ENCODE data around the gene BTF3L4.
A peak's percentile ranks its signal among the peaks of the same experiment; 100 is the strongest.
"Not testable (repeated sequence)": the region's sequence is repeated elsewhere in the genome, so short reads cannot be mapped to it uniquely, and the experiment has no call there.

BTF3L4 gene

DNA sequence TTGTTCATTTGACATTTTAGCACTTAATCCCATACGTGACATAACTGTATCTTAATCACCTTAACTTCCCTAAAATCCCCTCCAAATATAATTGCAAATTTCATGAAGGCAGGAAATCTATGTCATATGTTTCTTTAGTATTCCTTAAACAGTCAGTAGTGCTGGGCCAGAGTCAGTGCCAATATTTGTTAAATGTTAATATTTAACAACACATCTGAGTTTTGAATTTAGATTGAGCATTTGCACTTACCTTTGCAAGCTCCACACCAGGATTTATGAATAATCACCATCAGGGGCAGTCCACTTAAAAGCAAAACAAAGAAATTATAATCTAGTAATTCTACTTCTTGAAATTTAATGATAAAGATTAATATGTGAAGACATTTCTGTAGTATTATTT, 27.8 kb upstream of the BTF3L4 start:
- Histone ChIP-seq H3K27me3 (replicated peaks) (no peaks in the 10 kb centered on the region), H3K4me3 (ENCODE audit: low read depth, low read length) (no peak overlapping the region), H3K27ac (no peak overlapping the region), H3K36me3 (replicated peaks) (peaks cover 11% of the 10 kb centered on the region)
- TF ChIP-seq, protein P1, sequence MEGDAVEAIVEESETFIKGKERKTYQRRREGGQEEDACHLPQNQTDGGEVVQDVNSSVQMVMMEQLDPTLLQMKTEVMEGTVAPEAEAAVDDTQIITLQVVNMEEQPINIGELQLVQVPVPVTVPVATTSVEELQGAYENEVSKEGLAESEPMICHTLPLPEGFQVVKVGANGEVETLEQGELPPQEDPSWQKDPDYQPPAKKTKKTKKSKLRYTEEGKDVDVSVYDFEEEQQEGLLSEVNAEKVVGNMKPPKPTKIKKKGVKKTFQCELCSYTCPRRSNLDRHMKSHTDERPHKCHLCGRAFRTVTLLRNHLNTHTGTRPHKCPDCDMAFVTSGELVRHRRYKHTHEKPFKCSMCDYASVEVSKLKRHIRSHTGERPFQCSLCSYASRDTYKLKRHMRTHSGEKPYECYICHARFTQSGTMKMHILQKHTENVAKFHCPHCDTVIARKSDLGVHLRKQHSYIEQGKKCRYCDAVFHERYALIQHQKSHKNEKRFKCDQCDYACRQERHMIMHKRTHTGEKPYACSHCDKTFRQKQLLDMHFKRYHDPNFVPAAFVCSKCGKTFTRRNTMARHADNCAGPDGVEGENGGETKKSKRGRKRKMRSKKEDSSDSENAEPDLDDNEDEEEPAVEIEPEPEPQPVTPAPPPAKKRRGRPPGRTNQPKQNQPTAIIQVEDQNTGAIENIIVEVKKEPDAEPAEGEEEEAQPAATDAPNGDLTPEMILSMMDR (IDR thresholded peaks at IDR 0.05; ENCODE audit: low read depth, low read length, missing control alignments), result no peak
- in situ Hi-C loops (cut with HindIII; ENCODE audit: low pct_ligation_motif_present, low sequenced_read_pairs), result no loop called here
- DNase-seq, result no peak

DNA sequence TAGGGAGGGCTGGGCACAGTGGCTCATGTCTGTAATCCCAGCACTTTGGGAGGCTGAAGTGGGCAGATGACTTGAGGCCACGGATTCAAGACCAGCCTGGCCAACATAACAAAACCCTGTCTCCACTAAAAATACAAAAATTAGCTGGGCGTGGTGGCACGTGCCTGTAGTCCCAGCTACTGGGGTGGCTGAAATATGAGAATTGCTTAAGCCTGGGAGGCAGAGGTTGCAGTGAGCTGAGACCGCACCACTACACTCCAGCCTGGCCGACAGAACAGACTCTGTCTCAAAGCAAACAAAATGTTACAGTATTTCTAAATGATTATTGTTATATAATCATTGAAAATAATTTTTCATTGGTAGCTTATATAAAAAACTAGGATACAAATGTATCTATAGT, 27.3 kb upstream of the BTF3L4 start:
- in situ Hi-C loops (cut with HindIII; ENCODE audit: low pct_ligation_motif_present, low sequenced_read_pairs); H3K36me3 ChIP-seq (replicated peaks); H3K27me3 ChIP-seq (replicated peaks); DNase-seq; H3K4me3 ChIP-seq (ENCODE audit: low read depth, low read length); H3K27ac ChIP-seq: not testable (repeated sequence)

DNA sequence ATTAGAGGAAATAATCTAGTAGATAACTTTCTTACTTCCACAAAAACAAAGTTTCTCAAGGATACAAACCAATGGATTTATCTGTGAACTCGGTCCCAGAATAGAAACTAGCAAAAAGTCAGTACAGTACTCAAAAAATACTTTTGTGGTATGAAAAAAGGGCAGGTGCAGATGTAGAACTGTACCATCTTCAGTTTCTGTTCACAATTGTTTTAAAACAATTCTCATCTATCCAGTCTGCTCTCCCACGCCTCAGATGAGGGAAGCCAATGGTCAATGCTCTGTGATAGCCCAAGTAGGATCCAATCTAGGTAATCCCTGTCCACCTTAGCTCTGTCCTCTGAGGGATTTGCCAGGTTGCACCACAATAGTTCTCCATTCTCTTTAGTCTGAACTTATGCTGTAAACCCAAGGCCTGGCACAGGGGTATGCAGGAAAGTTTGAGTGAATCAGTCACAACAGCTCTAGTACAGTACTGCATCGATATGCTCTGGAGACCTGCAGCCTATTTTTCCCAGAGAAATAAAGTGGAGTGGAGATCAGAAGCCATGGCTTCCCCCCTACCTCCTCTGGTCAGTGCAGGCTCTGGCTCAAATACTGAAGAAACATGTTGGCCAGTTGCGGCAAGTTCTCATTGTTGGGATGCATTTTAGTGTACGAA, 23.8 kb upstream of the BTF3L4 start:
- in situ Hi-C loops (cut with HindIII; ENCODE audit: low pct_ligation_motif_present, low sequenced_read_pairs), result no loop called here
- TF ChIP-seq, protein P1 (IDR thresholded peaks at IDR 0.05; ENCODE audit: low read depth, low read length, missing control alignments), result no peak
- H3K36me3 ChIP-seq (replicated peaks), result no peaks in the 10 kb centered on the region
- peak overlapping the region; percentile 96 for H3K27ac ChIP-seq
- no peaks in the 10 kb centered on the region for H3K27me3 ChIP-seq (replicated peaks)
- no peak for DNase-seq
- peak overlapping the region; percentile 99 for H3K4me3 ChIP-seq (ENCODE audit: low read depth, low read length)

DNA sequence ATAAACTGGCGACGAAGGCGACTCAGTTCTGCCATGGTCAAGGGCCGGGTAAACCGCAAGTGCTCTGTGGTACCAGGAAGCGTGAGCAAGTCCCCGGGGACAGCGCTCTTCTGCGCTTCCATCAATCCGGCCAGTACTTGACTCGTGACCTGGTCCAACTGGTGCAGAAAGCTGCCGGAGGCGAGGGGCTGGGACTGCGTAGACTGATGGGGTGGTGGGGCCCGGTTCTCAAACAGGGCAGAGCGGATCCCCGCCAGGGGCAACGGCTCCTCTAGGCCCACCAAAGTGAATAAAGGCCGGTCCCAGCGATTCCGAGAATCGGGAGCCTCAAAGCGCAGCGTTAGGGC, 23.3 kb upstream of the BTF3L4 start:
- in situ Hi-C loops (cut with HindIII; ENCODE audit: low pct_ligation_motif_present, low sequenced_read_pairs), result no loop called here
- Histone ChIP-seq H3K27me3 (replicated peaks) (no peaks in the 10 kb centered on the region), H3K4me3 (ENCODE audit: low read depth, low read length) (peak overlapping the region; percentile 99), H3K36me3 (replicated peaks) (no peaks in the 10 kb centered on the region), H3K27ac (peak overlapping the region; percentile 96)
- peak; percentile 64 for DNase-seq
- TF ChIP-seq, protein P1 (IDR thresholded peaks at IDR 0.05; ENCODE audit: low read depth, low read length, missing control alignments), result no peak

DNA sequence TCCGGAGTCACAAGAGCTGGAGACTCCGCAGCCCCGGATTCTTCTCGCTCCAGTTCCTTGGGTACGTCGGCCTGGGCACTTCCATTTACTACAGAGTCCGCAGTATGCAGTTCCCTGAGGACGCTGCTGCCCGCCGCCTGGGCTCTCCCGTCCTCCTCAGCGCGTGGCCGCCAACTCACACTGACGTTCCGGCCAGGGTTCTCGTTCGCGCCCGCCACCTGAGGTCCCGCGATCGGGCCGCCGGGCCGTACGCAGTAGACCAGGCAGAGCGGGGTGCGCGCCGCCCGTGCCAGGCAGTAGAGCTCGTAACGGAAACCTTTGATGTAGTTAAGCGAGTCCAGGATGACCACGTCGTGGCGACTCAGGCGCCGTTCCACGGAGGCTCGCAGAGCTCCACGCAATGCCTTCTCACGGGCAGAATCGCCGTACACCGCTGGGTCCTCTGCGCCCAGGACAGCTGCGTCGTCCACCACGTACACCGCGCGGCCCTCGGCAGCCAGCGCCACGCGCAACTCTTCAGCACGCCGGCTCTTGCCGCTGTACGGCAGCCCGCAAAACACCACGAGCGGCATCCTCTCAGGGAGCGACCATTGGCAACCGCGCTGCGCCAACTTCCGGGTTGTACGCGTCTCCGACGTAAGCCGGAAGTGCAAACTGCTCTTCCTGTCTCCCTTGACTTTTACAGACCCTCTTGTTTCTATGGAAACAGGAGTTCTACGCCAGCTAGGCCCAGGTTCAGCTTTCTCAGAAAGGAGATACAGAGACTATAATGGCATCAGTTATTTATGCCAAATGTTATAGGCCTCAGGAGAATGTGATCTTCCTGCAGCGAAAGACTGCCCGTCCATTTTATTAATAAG, 22.7 kb upstream of the BTF3L4 start, which contains the start of gene KTI12:
KTI12 (minus strand) TSS at position 621 of the 860 bp plus-strand sequence; CDS start at position 572, 49 bp downstream.
- H3K4me3 ChIP-seq (ENCODE audit: low read depth, low read length), result peak within 1 kb of the TSS; percentile 99
- H3K27ac ChIP-seq, result peak within 1 kb of the TSS; percentile 96
- DNase-seq, result peak; percentile 85
- in situ Hi-C loops (cut with HindIII; ENCODE audit: low pct_ligation_motif_present, low sequenced_read_pairs), result no loop called here
- H3K27me3 ChIP-seq (replicated peaks), result no peaks in the 10 kb centered on the region
- TF ChIP-seq, protein P1 (IDR thresholded peaks at IDR 0.05; ENCODE audit: low read depth, low read length, missing control alignments), result no peak
- H3K36me3 ChIP-seq (replicated peaks), result no peaks in the 10 kb centered on the region

DNA sequence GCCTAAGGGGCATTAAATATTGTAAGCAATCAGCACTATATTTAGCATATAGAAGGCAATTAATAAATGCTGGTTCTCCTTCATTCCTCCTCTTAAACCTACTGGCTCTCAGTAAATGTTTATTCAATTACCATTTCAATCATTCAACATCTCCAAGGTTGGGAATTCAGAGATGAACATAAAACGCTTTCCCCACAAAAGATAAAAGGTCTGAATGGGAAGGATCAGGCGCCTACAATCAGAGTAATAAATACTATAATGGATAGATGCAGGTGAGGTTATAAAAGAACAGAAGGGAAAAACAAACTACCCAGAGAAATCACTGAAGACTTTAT, 22.1 kb upstream of the BTF3L4 start:
- TF ChIP-seq, protein P1 (IDR thresholded peaks at IDR 0.05; ENCODE audit: low read depth, low read length, missing control alignments), result no peak
- in situ Hi-C loops (cut with HindIII; ENCODE audit: low pct_ligation_motif_present, low sequenced_read_pairs), result no loop called here
- no peaks in the 10 kb centered on the region for H3K27me3 ChIP-seq (replicated peaks)
- no peaks in the 10 kb centered on the region for H3K36me3 ChIP-seq (replicated peaks)
- peak overlapping the region; percentile 96 for H3K27ac ChIP-seq
- DNase-seq, result no peak
- peak overlapping the region; percentile 99 for H3K4me3 ChIP-seq (ENCODE audit: low read depth, low read length)

Data from brain microvascular endothelial cell (primary cell).